ENCODE data around the gene TBK1. TPM values are rescaled to one million over a fixed set of nuclear protein-coding genes. Genes with fewer than 3 reads are reported as not detected.
A peak's percentile ranks its signal among the peaks of the same experiment; 100 is the strongest.

Gene TBK1
- 10 to 100 TPM; 16.2 to 23.0 (median 17.9) TPM for total RNA-seq
- long read RNA-seq, donor 1, transcript TBK1-201 (21 exons, 3,256 nt), result major isoform, 32 of 39 reads
- long read RNA-seq, donor 1, partial matches to known transcripts, result 3 of 39 reads
- long read RNA-seq, donor 1, other reads (novel, unspliced or antisense), result 4 of 39 reads
- long read RNA-seq, donor 2, transcript TBK1-201 (21 exons, 3,256 nt), result major isoform, 5 of 8 reads
- long read RNA-seq, donor 2, partial matches to known transcripts, result 2 of 8 reads
- long read RNA-seq, donor 2, other reads (novel, unspliced or antisense), result 1 of 8 reads

DNA sequence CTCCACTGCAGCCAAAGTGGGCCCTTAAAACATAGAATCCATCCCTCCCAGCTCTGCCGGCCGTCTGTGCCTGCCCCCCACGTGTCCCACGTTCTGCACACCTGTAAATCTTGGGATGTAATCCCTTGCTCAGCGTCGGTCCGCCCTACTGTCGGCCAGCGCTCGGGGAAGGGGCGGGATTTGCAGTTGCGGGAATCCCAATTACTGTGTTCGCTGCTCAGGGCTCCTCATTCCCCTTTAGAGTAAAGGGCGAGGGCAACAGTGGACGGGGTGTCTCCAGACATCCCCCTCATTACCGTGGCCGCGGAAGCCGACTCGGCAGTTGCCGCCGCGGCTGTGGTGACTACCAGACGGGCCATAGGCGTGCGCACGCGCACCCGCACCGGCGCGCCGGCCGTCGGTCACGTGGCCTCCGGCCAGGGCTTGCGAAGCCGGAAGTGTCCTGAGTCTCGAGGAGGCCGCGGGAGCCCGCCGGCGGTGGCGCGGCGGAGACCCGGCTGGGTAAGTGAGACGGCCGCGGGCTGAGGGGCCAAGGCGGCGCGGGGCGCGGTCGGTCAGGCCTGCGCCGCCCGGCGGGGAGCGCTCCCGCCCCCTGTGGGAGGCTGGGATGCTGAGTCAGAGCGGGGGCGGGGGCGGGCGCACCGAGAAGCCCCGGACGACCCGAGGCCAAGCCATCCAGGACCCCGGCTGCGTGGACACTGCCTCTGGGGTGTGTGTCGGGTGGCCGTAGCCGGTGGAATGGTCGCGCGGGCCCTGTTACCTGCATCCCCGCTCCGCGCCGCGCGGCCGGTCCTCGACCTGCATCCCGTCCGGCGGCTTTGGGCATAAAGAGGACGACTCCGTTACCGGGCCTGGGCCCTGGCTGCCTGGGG is at the start of gene TBK1:
TSS of gene TBK1 (plus strand) at position 434 of the 872 bp plus-strand sequence. CDS start 3,751 bp downstream, outside the sequence.
- intact Hi-C loops (cut with DNase I, micrococcal nuclease), result no loop called here
- peak; percentile 90 to 94 (median 93) for DNase-seq
- Histone ChIP-seq H3K4me1 (ENCODE audit: low read depth) (peaks cover 8% of the 10 kb centered on the region), H3K4me3 (peak within 1 kb of the TSS; percentile 99), H3K36me3 (ENCODE audit: low read depth) (no peaks in the 10 kb centered on the region), H3K9me3 (no peaks in the 10 kb centered on the region)
- peak; percentile 96 for ATAC-seq
- TF ChIP-seq, protein P1, sequence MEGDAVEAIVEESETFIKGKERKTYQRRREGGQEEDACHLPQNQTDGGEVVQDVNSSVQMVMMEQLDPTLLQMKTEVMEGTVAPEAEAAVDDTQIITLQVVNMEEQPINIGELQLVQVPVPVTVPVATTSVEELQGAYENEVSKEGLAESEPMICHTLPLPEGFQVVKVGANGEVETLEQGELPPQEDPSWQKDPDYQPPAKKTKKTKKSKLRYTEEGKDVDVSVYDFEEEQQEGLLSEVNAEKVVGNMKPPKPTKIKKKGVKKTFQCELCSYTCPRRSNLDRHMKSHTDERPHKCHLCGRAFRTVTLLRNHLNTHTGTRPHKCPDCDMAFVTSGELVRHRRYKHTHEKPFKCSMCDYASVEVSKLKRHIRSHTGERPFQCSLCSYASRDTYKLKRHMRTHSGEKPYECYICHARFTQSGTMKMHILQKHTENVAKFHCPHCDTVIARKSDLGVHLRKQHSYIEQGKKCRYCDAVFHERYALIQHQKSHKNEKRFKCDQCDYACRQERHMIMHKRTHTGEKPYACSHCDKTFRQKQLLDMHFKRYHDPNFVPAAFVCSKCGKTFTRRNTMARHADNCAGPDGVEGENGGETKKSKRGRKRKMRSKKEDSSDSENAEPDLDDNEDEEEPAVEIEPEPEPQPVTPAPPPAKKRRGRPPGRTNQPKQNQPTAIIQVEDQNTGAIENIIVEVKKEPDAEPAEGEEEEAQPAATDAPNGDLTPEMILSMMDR (IDR thresholded peaks at IDR 0.05), result no peak

DNA sequence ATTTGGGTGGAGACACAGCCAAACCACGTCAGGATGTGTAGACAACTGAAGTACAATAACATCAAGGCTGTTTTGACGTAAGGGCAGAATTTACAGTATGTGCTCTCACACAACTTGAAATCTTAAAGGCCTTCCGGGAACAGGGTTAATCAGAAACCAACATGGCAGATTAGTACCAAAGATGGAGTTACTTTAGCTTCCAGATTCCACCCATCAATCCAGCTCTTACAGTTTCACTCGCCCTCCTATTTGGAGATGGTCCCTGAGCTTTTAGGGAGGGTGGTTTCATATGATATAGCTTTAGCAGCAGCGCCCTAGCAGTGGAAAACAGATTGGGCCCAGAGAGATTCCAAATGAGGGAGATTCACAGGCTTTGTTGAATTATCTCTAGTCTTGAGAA is 49.7 kb upstream of the TBK1 start:
- Histone ChIP-seq H3K4me1 (ENCODE audit: low read depth) (peaks cover 10% of the 10 kb centered on the region), H3K9me3 (no peaks in the 10 kb centered on the region), H3K36me3 (ENCODE audit: low read depth) (no peaks in the 10 kb centered on the region), H3K4me3 (no peak overlapping the region)
- TF ChIP-seq, protein P1 (IDR thresholded peaks at IDR 0.05), result no peak
- DNase-seq (no peak), ATAC-seq (no peak)
- intact Hi-C loops (cut with DNase I, micrococcal nuclease), result no loop called here

DNA sequence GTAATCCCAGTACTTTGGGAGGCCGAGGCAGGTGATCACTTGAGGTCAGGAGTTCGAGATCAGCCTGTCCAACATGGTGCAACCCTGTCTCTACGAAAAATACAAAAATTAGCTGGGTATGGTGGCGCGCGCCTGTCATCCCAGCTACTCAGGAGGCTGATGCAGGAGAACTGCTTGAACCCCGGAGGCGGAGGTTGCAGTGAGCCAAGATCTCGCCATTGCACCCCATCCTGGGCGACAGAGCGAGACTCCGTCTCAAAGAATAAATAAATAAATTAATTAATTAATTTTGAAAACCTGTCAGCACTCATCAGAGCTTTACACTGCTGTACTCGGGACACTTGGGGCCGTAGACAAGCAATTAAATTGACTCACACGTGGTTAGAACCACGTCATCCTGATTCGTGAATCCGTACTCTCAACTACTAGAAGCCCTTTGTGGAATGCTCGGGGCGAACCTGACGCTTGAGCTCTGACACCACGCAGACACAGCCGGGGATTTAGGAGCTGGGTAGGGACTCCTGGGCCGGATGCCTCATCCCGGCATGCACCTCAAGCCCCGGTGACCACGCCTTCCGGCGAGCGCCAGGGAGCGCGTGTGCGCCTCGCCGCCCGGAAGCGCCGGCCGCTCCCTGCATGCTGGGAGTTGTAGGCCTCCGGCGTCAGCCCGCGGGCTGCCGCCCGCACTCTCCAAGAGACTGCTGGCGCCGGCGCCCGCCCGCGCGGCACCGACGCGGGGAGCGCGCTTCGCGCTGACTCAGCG is 48.0 kb upstream of the TBK1 start, which contains the start of gene XPOT:
TSS of gene XPOT (plus strand) at position 686 of the 763 bp plus-strand sequence. CDS start 5,644 bp downstream, outside the sequence.
- H3K4me3 ChIP-seq, result peak within 1 kb of the TSS; percentile 77
- ATAC-seq, result peak; percentile 97
- intact Hi-C loops (cut with DNase I, micrococcal nuclease), result no loop called here
- TF ChIP-seq, protein P1 (IDR thresholded peaks at IDR 0.05), result no peak
- no peaks in the 10 kb centered on the region for H3K36me3 ChIP-seq (ENCODE audit: low read depth)
- H3K9me3 ChIP-seq, result no peaks in the 10 kb centered on the region
- DNase-seq, result peak; percentile 92 to 97 (median 96)
- peaks cover 10% of the 10 kb centered on the region for H3K4me1 ChIP-seq (ENCODE audit: low read depth)

DNA sequence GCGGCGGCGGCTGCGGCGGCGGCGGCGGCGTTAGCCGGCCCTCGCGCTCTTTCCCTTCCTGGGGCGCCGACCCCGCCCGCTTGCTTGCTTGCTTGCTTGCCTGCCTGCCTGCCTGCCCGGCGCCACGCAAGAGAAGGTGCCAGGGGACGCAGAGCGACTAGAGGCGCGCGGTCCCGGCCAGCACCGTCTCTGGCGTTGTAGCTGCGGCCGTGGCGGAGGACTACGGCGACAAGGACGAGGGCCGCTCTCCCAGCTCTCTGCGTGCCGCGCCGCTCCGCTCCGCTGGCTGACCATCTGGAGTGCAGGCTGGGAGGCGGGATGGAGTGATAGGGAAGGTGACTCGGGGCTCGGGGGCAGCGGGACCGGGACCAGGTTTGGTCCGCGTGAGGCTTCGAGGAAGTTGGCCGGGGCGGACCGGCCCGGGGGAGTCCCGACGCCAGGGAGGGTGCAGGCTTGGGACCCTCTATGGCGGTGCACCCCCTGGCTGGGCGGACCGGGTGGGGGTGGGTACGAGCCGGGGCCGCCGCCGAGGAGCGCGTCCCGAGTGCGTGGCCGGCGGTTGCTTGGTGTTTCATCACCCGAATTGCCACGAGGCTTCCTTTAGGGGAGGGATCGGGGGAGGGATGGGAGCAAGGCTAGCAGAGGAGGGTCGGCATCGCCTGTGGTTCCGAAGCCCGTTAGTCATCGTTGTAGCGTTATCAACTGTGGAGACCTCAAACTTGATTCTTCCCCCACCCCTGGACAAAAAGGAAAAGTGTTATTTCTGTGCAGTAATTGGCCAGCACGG is 47.3 kb upstream of the TBK1 start:
- no peaks in the 10 kb centered on the region for H3K9me3 ChIP-seq
- intact Hi-C loops (cut with DNase I, micrococcal nuclease), result no loop called here
- H3K36me3 ChIP-seq (ENCODE audit: low read depth), result no peaks in the 10 kb centered on the region
- ATAC-seq (peak; percentile 43), DNase-seq (no peak)
- peak overlapping the region; percentile 77 for H3K4me3 ChIP-seq
- TF ChIP-seq, protein P1 (IDR thresholded peaks at IDR 0.05), result no peak
- H3K4me1 ChIP-seq (ENCODE audit: low read depth), result peaks cover 10% of the 10 kb centered on the region
